GM18505 (cell line): ENCODE measurements around the gene SOS2.
"Not testable (repeated sequence)": the region's sequence is repeated elsewhere in the genome, so short reads cannot be mapped to it uniquely, and the experiment has no call there.

Source experiments
- ATAC-seq: cut with Tn5 transposase; IDR thresholded peaks from one replicate; pipeline ENCODE4 v1.9.1; 2021; ENCODE audit not compliant: unreplicated experiment
- POLR2A ChIP-seq: IDR thresholded peaks from 4 replicates; pipeline ENCODE4 v1.6.1; 2011; ENCODE audit warnings: borderline replicate concordance; ENCODE audit not compliant: insufficient read depth, insufficient read length; ENCODE audit errors: extremely low read depth

Gene SOS2

GRCh38 chr14:50215416-50215815 lies 16.0 kb downstream of the SOS2 start:
- ATAC-seq, result no peak
- TF ChIP-seq POLR2A, result no peak

DNA sequence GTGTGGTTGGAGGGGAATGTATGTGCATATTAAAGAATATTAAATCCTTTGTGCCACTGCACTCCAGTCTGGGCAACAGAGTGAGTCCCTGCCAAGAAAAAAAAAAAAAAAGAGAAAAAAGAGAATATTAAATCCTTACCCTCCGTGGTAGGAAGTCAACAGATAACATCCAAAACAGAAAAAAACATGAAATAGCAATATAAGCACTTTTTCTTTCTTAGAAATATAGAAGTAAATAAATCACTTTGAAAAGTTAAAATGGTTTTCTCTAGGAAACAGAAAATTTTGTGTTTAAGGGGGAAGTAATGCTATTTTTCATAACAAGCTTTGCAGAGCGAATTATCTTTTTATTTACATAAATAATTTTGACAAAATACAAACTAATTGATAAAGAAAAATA lies 17.6 kb downstream of the SOS2 start:
- no peak for ATAC-seq
- TF ChIP-seq POLR2A, result no peak

GRCh38 chr14:50212726-50213125 lies 18.7 kb downstream of the SOS2 start:
- TF ChIP-seq POLR2A, result no peak
- no peak for ATAC-seq

DNA sequence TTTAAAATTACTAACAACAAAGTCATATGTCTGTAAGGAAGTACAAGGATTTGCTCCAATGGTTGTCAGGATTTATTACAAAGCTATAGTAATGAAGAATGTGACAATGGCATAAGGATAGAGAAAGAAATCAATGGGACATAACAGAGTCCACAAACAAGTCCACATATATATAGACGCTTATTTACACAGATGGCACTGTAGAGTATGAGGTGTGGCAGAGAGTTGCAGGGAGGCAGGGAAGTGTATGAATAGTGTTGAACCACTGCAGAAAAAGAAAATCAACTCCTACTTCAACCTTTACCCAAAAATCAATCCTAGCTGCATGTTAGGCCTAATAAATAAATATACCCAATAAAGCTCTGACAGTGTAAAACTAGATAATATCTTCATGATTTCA lies 21.3 kb downstream of the SOS2 start:
- TF ChIP-seq POLR2A, result no peak
- no peak for ATAC-seq

DNA sequence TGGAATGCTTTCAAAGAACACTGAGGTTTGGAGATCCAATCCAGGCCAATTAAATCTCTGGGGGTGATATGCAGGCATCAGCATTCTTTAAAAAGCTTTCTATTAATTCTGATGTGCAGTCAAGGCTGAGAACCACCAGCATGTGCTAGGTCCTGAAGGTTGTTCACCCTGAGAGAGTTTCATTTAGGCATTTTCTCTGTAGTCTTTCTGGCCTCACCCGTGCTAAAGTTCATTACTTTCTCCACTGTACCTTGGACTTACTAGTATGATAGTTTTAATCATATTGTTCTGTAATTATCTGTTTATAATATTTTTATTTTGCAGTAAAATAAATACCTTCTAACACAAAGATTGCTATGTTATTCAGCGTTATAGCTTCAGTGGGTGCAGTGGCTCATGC lies 32.9 kb downstream of the SOS2 start:
- TF ChIP-seq POLR2A, result no peak
- no peak for ATAC-seq

- TF ChIP-seq POLR2A, result no peak
- ATAC-seq, result no peak
These were observed 39.9 kb downstream of the SOS2 start for GRCh38 chr14:50191499-50191898.

- no peak for TF ChIP-seq POLR2A
These were observed 45.3 kb downstream of the SOS2 start for GRCh38 chr14:50186107-50186506.

GRCh38 chr14:50173891-50174290 lies 57.5 kb downstream of the SOS2 start:
- ATAC-seq, result no peak
- TF ChIP-seq POLR2A, result no peak

More at GRCh38 chr14:50186107-50186506, 45.3 kb downstream of the SOS2 start:
- no peak for ATAC-seq

DNA sequence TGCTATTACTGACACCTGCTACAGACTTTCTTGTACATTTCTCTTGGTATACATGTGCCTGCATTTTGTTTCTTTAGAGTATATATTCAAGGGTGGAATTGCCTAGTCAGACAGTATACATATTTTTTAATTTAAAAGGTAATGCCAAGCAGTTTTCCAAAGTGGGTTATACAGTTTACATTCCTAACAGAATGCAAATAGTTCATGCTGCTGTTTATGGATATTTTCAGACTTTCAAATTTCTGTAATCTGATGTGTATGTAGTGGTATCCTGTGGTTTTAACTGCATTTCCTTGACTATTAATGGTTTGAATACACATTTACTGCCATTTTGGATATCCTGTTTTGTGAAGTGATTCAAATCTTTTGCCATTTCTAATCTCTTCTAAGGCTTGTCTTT lies 59.5 kb downstream of the SOS2 start:
- ATAC-seq, result no peak
- no peak for TF ChIP-seq POLR2A

GRCh38 chr14:50167381-50167780 lies 64.0 kb downstream of the SOS2 start:
- not testable (repeated sequence) for ATAC-seq

- ATAC-seq, result no peak
- no peak for TF ChIP-seq POLR2A
These were observed 75.3 kb downstream of the SOS2 start for GRCh38 chr14:50156111-50156510.

DNA sequence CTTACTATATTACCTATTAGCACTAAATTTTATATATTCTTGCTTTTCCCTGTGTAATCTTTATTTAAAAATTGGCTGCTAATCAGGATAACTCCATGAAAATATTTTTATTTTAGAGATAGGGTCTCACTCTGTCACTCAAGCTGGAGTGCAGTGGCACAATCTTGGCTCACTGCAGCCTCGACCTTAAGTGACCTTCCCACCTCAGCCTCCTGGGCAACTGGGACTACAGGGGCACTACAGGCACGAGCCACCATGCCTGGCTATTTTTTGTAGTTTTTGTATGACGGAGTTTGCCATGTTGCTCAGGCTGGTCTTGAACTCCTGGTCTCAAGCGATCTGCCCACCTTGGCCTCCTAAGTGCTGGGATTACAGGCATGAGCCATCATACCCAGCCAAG lies 82.6 kb downstream of the SOS2 start:
- TF ChIP-seq POLR2A, result no peak
- ATAC-seq, result no peak

DNA sequence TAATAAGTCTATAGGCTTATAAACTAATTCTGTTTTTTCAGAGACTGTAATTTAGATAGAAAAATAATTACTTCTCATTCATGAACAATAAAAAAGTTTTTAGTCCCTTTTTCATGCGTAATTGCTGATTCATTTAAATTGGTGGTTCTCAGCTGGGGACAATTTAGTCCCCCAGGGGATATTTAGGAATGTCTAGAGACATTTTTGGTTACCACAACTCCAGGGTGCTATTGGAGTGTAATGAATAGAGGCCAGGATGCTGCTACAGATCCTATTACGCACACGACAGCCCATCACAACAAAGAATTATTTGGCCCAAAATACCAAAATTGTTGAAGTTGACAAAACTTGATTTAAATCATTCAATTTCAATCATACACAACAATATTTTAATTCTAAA lies 92.2 kb downstream of the SOS2 start:
- no peak for ATAC-seq
- TF ChIP-seq POLR2A, result no peak

GRCh38 chr14:50127802-50128201 lies 103.6 kb downstream of the SOS2 start:
- no peak for TF ChIP-seq POLR2A
- ATAC-seq, result no peak

DNA sequence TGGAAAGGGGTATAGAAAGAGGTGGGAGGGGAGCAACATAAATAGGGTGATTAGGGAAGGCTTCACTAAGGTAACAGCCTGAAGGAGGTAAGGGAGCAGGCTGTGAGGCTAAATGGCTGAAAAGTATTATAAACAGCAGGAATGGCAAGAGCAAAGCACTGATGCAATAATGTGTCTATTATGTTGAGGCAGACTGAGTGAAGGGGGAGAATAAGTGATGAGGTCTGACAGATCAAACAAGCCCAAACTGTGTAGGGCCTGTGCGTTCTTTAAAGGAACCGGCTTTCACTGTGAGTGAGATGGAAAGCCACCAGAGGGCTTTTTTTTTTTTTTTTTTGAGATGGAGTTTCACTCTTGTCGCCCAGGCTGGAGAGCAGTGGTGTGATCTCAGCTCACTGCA lies 108.3 kb downstream of the SOS2 start:
- no peak for ATAC-seq
- no peak for TF ChIP-seq POLR2A

DNA sequence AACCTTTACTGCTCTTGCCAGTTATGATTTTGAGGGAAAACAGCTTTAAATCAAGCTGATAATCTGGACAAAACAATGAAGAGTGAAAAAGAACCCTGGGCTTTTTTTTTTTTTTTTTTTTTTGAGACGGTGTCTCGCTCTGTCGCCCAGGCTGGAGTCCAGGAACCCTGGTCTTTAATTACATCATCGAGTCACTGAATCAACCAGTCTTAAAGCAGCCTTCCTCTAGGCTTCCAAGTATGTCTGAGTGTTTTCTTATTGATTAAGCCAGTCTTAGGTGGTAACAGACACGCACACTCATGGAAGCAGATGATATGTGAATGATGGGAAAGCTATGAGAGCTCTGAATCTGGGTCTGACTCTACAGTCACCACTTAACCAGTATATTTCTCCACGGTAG lies 109.1 kb downstream of the SOS2 start:
- TF ChIP-seq POLR2A, result no peak
- no peak for ATAC-seq

- ATAC-seq, result no peak
- no peak for TF ChIP-seq POLR2A
These were observed 109.9 kb downstream of the SOS2 start for GRCh38 chr14:50121486-50121885.

DNA sequence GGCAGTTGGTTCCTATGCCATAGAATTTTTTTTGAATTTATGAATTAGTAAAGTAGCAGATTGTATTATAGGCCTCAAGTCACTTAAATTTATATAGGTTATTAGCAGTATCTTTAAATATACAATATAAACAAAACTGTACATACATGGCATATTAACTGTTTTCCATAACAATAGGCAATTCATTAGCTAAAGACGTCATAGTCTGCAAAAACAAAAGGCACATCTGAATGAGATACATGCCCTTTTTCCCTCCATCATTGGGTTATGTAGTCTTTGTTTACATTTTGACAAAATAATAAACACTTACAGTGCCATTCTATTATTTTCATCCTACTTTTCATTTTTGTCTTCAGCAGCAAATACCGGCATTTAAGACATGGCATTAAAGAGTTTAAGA lies 113.9 kb downstream of the SOS2 start:
- TF ChIP-seq POLR2A, result no peak
- no peak for ATAC-seq
